OCI-LY7 (cell line): Measurements from ENCODE around the gene ARRB1.

Experiments used
- CTCF ChIP-seq: fragments of 200-600 bp; sonication (generic); conservative IDR thresholded peaks from 2 replicates; pipeline ENCODE4 v1.5.1; 2014; ENCODE audit warnings: mild to moderate bottlenecking, antibody characterized with exemption, low read length, moderate library complexity, mixed read lengths
- EZH2phosphoT487 ChIP-seq: fragments of 200-600 bp; sonication (generic); IDR thresholded peaks from 2 replicates; pipeline ENCODE4 v1.6.1; 2018; ENCODE audit warnings: low read depth, borderline replicate concordance, mild to moderate bottlenecking, mixed run types, antibody characterized with exemption, low read length, moderate library complexity, mixed read lengths

DNA sequence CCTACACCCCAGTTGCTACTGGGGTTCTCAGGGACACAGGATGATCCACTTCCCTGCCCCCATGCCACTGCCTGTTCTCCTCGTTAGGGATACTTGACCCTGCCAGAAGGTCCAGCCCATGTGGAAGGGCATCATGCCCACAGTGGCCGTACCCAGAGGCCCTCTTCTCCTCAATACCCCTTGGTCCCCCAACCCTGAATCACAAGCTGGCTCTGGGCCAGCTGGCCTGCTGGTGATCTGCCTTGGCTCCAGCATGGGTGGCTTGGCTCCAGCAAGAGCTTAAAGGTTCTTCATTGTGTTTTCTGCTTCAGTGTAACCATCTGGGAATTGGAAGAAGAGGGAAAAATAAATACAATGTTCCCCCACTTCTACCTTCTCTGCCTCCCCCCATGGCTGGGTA lies 122.0 kb downstream of the ARRB1 start:
- TF ChIP-seq CTCF (no peak), EZH2phosphoT487 (no peak)
